Lower lobe of right lung (tissue), 2 donors: ENCODE measurements around the gene ADGRV1. TPM values are rescaled to one million over a fixed set of nuclear protein-coding genes. Genes with fewer than 3 reads are reported as not detected.
"Not testable (repeated sequence)": the region's sequence is repeated elsewhere in the genome, so short reads cannot be mapped to it uniquely, and the experiment has no call there.

ENCODE experiments used
- ATAC-seq, 2 donors: fragments of 200-7000 bp; cut with Tn5 transposase; one replicate each; pipeline ENCODE4 v1.9.1; 2020 to 2022; ENCODE audit warnings: mild to moderate bottlenecking in 2 of 2, moderate library complexity in 2 of 2
- DNase-seq: peaks from one replicate; pipeline ENCODE4 v3.0.0-alpha.2; 2020
- H3K27ac ChIP-seq: fragments of 200-600 bp; one replicate; pipeline ENCODE4 v1.8.0; 2022
- H3K27me3 ChIP-seq: fragments of 200-600 bp; one replicate; pipeline ENCODE4 v1.8.0; 2022; ENCODE audit warnings: low read depth
- H3K36me3 ChIP-seq: fragments of 200-600 bp; one replicate; pipeline ENCODE4 v1.8.0; 2022; ENCODE audit warnings: mild to moderate bottlenecking
- H3K4me1 ChIP-seq: fragments of 200-600 bp; one replicate; pipeline ENCODE4 v1.8.0; 2022
- H3K4me3 ChIP-seq: fragments of 200-600 bp; one replicate; pipeline ENCODE4 v1.8.0; 2022; ENCODE audit warnings: mild to moderate bottlenecking
- H3K9me3 ChIP-seq: fragments of 200-600 bp; one replicate; pipeline ENCODE4 v1.8.0; 2022
- CTCF ChIP-seq: fragments of 200-600 bp; IDR thresholded peaks from one replicate; pipeline ENCODE4 v1.8.0; 2022; ENCODE audit warnings: antibody characterized with exemption, mild to moderate bottlenecking
- intact Hi-C: fragments of 100-400 bp; cut with DNase I; formaldehyde crosslinking; loops from one replicate; pipeline ENCODE4 v1.11.0; 2022
- total RNA-seq: library from RNA; stranded (reverse); fragmentation: NEBNext Ultra II Directional; extraction: Animal tissue kit (Norgen Biotek cat#: 25700); gene quantifications from one replicate; pipeline ENCODE4 v1.2.1, GENCODE V29; 2021
- donor health status: DM: no; HTN: yes; CAD: no; lungs with severe emphysema.

The ADGRV1 gene
- total RNA-seq, 1 donor from 2014 or later: 49.7 TPM

DNA sequence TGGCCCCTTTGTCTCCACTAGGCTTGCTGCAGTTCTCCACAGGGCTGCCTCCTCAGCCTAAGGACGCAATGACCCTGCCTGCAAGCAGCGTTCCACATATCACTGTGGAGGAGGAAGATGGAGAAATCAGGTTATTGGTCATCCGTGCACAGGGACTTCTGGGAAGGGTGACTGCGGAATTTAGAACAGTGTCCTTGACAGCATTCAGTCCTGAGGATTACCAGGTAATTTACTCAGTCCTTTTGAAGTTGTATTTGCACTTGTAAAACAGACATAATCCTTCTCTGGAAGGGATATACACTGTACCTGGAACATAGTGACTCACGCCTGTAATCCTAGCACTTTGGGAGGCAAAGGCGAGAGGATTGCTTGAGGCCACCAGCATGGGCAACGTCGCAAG is 116.6 kb downstream of the ADGRV1 start:
- no peak for DNase-seq
- TF ChIP-seq CTCF: no peak
- ATAC-seq: no peak
- H3K27me3 ChIP-seq: no peaks in the 10 kb centered on the region
- no peaks in the 10 kb centered on the region for H3K36me3 ChIP-seq
- H3K9me3 ChIP-seq: no peaks in the 10 kb centered on the region
- H3K4me1 ChIP-seq: no peaks in the 10 kb centered on the region
- H3K4me3 ChIP-seq: no peak overlapping the region
- no peak overlapping the region for H3K27ac ChIP-seq
- intact Hi-C loops: no loop called here

DNA sequence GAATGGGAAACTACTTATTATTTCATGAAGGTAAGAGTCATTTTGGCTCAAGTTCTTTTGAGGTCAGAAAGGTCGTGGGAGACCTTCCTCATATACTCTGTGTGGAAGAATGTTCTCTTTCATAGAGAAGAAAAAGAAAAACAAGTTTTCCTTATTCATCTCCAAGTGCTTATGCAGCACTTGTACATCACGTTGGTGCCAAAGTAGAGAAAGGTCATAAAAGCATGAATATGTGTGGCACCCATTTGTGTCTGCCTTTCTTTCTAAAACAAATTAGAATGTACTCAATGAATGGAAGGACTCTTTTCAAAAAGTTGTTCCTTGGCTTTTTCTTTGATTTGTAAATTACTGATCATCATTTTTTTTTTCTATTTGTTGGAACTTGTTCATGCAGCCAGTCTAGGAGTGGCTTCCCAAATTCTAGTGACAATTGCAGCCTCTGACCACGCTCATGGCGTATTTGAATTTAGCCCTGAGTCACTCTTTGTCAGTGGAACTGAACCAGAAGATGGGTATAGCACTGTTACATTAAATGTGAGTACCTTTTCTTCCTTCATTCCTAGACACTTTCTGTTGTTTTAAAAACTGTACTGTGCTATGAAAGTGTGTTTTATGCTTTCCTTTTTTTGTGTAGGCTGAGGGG is 122.4 kb downstream of the ADGRV1 start:
- no peaks in the 10 kb centered on the region for H3K9me3 ChIP-seq
- no peaks in the 10 kb centered on the region for H3K27me3 ChIP-seq
- intact Hi-C loops: no loop called here
- no peaks in the 10 kb centered on the region for H3K4me1 ChIP-seq
- DNase-seq (no peak), ATAC-seq (no peak)
- TF ChIP-seq CTCF: no peak
- no peak overlapping the region for H3K4me3 ChIP-seq
- H3K27ac ChIP-seq: no peak overlapping the region
- no peaks in the 10 kb centered on the region for H3K36me3 ChIP-seq

DNA sequence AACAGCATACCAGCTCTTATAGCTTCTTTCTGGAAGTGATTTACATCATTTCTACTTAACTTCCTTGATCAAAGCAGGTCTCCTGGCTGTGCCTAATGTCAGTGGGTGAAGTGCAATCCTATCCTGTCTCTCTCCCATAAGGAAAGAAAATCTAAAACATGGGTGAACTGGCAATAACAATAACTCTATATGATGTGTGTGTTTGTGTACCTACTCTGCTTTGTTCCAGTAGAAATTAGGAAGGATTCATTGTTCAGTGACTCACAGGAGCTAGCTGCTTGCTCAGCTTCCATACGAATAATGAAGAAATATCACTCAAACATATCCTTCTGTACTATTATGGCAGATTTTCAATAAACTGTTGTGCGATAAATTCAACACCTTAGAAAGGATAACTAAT is 123.7 kb downstream of the ADGRV1 start:
- H3K27ac ChIP-seq: no peak overlapping the region
- H3K27me3 ChIP-seq: no peaks in the 10 kb centered on the region
- DNase-seq (no peak), ATAC-seq (no peak)
- no peaks in the 10 kb centered on the region for H3K9me3 ChIP-seq
- no peak for TF ChIP-seq CTCF
- no peak overlapping the region for H3K4me3 ChIP-seq
- intact Hi-C loops: no loop called here
- H3K36me3 ChIP-seq: no peaks in the 10 kb centered on the region
- H3K4me1 ChIP-seq: no peaks in the 10 kb centered on the region

GRCh38 chr5:90685425-90686022 is 126.9 kb downstream of the ADGRV1 start:
- no peak for TF ChIP-seq CTCF
- Histone ChIP-seq H3K36me3 (no peaks in the 10 kb centered on the region), H3K4me1 (no peaks in the 10 kb centered on the region), H3K4me3 (no peak overlapping the region), H3K9me3 (no peaks in the 10 kb centered on the region), H3K27me3 (no peaks in the 10 kb centered on the region), H3K27ac (no peak overlapping the region)
- intact Hi-C loops: no loop called here
- no peak for DNase-seq
- ATAC-seq: no peak

DNA sequence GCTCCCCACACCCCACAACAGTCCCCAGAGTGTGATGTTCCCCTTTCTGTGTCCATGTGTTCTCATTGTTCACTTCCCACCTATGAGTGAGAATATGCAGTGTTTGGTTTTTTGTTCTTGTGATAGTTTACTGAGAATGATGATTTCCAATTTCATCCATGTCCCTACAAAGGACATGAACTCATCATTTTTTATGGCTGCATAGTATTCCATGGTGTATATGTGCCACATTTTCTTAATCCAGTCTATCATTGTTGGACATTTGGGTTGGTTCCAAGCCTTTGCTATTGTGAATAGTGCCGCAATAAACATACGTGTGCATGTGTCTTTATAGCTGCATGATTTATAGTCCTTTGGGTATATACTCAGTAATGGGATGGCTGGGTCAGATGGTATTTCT is 127.8 kb downstream of the ADGRV1 start:
- H3K27ac ChIP-seq, intact Hi-C loops, DNase-seq, H3K4me1 ChIP-seq, ATAC-seq, H3K36me3 ChIP-seq, H3K27me3 ChIP-seq, H3K4me3 ChIP-seq, H3K9me3 ChIP-seq: not testable (repeated sequence)

DNA sequence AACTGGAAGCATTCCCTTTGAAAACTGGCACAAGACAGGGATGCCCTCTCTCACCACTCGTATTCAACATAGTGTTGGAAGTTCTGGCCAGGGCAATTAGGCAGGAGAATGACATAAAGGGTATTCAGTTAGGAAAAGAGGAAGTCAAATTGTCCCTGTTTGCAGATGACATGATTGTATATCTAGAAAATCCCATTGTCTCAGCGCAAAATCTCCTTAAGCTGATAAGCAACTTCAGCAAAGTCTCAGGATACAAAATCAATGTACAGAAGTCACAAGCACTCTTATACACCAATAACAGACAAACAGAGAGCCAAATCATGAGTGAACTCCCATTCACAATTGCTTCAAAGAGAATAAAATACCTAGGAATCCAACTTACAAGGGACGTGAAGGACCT is 128.9 kb downstream of the ADGRV1 start:
- H3K4me1 ChIP-seq, H3K36me3 ChIP-seq, H3K9me3 ChIP-seq, DNase-seq, H3K27me3 ChIP-seq, ATAC-seq, intact Hi-C loops, H3K27ac ChIP-seq, H3K4me3 ChIP-seq: not testable (repeated sequence)
